GM12864 (cell line): Measurements from ENCODE around the gene PIK3C2G.

Experiments used
- DNase-seq: peaks from one replicate; pipeline ENCODE4 v3.0.0-alpha.2; 2011; ENCODE audit warnings: low read depth
- H3K4me3 ChIP-seq: 2 replicates; pipeline ENCODE4 v1.5.1; 2011; ENCODE audit warnings: mild to moderate bottlenecking, low read depth, low read length, control low read depth
- TF ChIP-seq, protein P1 (sequence below): IDR thresholded peaks from 2 replicates; pipeline ENCODE4 v1.5.1; 2011; ENCODE audit warnings: low read depth, mild to moderate bottlenecking, moderate library complexity, low read length, control low read depth, inconsistent platforms; ENCODE audit errors: missing control alignments

PIK3C2G gene

DNA sequence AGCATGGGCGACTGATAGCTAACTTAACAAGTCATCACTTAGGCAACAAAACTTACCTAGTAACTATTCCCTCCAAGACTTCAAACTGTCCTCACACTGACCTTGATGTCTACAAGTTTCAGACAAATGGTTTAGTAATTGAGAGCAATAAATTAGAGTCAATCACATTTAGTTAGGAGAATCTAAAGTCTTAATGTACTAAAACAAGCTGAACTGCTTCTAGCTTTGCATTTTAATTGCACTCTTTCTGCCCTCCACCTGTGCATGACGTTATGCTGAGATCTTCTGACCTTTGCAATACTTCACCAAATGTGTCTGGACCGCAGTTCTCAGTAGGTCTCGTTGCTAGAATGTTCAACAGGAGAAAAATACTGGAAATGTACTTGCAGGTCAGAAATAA is 158.0 kb downstream of the PIK3C2G start:
- no peak overlapping the region for H3K4me3 ChIP-seq
- TF ChIP-seq, protein P1, sequence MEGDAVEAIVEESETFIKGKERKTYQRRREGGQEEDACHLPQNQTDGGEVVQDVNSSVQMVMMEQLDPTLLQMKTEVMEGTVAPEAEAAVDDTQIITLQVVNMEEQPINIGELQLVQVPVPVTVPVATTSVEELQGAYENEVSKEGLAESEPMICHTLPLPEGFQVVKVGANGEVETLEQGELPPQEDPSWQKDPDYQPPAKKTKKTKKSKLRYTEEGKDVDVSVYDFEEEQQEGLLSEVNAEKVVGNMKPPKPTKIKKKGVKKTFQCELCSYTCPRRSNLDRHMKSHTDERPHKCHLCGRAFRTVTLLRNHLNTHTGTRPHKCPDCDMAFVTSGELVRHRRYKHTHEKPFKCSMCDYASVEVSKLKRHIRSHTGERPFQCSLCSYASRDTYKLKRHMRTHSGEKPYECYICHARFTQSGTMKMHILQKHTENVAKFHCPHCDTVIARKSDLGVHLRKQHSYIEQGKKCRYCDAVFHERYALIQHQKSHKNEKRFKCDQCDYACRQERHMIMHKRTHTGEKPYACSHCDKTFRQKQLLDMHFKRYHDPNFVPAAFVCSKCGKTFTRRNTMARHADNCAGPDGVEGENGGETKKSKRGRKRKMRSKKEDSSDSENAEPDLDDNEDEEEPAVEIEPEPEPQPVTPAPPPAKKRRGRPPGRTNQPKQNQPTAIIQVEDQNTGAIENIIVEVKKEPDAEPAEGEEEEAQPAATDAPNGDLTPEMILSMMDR = no peak
- no peak for DNase-seq

DNA sequence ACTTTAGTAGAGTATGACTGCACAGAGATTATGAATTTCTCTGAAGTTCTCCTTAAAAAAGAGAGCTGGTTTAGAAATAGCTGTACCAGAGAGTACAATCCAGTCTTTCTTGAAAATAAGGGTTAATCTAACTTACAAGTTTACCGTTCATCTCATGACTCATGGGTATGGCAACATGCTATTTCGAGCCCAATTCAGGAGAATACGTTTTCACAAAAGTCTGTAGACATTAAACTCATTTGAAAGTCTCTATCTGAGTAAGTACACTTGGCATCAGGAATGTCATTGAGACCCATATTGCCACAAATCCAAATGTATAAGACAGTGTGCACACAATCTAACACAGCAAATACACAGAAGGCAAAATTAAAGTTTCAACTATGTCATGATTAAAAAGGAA is 160.5 kb downstream of the PIK3C2G start:
- TF ChIP-seq, protein P1 = no peak
- no peak overlapping the region for H3K4me3 ChIP-seq
- no peak for DNase-seq

DNA sequence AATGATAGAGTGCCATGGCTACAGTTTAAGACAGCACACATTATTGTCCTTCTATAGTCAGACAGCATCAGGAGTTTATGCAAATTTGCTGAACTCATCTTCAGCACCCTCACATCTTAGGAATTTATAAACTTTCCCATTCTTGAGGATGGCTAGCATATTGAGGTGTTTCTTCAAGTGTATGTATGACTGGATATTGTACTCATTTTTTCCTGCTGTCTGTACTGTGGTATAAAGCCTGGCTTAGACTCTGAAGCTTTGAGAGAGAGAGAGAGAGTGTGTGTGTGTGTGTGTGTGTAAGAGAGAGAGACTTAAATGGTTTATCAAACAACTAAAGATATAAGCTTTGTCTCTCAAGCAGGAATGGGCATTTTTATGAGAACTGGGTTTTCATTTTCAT is 161.6 kb downstream of the PIK3C2G start:
- TF ChIP-seq, protein P1 = no peak
- no peak for DNase-seq
- H3K4me3 ChIP-seq = no peak overlapping the region

DNA sequence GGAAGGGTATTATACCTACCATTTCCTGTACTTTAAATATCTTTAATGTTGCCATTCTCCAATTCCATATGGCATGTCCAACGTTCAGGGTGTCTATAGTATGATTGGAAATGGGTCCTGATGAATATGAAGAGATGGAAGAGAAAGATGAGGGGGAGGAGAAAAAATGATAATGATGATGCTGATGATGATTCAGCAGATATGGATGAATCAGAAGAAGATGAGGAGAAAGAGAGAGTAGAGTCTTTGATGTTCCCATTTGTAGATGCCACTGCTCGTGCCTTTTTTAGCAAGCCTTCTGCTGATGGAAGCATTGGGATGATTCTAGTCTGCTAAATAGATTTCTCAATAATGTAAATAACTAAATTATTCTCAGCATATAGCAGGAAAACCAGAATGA is 163.5 kb downstream of the PIK3C2G start:
- DNase-seq = no peak
- TF ChIP-seq, protein P1 = no peak
- no peak overlapping the region for H3K4me3 ChIP-seq

DNA sequence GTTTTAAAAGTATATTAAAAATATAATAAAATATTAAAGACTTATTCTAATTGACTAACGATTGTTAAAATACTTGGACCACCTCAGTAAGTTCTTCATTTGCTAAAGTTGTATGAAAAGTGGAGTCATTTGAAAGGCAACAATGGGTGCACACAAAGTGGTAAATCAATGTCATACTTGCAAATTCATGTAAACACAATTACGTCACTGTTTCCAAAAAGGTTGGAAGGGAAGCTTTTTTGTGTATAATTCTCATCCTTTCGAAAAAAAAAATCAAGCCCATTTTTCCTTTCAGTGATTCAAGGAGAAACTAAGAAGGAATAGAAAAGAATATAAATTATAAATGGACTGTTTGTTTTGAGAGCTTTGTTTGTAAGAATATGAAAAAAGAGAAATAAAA is 166.2 kb downstream of the PIK3C2G start:
- TF ChIP-seq, protein P1 = no peak
- no peak overlapping the region for H3K4me3 ChIP-seq
- DNase-seq = no peak

DNA sequence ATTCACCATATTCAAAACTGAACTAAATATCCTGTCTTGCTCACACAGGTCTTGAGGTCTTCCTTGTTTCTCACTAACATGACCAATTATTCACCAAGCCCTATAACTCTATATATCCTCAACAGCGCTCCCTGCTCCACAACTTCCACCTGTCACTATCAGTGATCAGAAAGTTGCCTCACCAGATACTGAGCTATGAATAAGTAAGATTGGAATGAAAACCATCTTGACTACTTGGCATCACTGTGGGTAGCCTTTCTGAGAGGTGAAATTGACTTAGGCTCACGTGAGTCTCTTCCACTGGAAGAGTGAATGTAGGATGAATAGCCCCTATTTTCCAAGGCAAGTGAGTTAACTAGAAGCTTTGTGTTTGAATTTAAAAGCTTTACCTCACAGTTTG is 167.1 kb downstream of the PIK3C2G start:
- TF ChIP-seq, protein P1 = no peak
- no peak for DNase-seq

DNA sequence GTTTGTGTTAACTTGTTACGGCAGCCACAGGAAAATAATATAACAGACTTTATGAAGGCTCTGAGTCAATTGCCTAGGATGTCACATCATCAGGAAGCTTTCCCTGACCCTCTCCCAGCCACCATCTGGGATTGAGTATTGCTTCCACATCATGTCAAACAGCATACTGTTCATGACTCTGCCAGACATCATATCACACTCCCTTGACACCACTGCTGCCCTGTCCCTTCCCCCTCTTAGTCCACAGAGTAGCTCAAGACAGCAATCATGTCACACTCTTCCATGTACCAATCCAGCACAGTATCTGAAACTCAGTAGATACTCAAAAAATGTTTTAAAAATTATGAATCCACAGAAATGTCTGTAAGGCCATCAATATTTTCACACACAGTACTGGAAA is 168.0 kb downstream of the PIK3C2G start:
- DNase-seq = no peak
- TF ChIP-seq, protein P1 = no peak
- no peak overlapping the region for H3K4me3 ChIP-seq

More for the DNA sequence above, 167.1 kb downstream of the PIK3C2G start:
- H3K4me3 ChIP-seq = no peak overlapping the region
